ENCODE measurements around the gene DPYSL4.

Gene DPYSL4

GRCh38 chr10:132248455-132249225 is 61.9 kb downstream of the DPYSL4 start:
- Histone ChIP-seq H3K9ac (no peak overlapping the region), H3K9me3 (replicated peaks in 1 of 11) (no peaks in the 10 kb centered on the region), H4K20me1 (peaks cover 0 to 78% (median 7%) of the 10 kb centered on the region in 11 experiments; a peak in 9 of 22 replicates), H3K4me2 (peak overlapping the region in 1 of 11 experiments; percentile 40; a peak in 3 of 22 replicates), H3K27me3 (no peaks in the 10 kb centered on the region), H3K27ac (no peak overlapping the region), H3K4me1 (peaks cover 9 to 52% (median 26%) of the 10 kb centered on the region in 10 experiments; a peak in 19 of 20 replicates), H3K36me3 (no peaks in the 10 kb centered on the region), H3K4me3 (no peak overlapping the region)
- no peak for TF ChIP-seq Cebpa-rat (IDR thresholded peaks at IDR 0.05)

DNA sequence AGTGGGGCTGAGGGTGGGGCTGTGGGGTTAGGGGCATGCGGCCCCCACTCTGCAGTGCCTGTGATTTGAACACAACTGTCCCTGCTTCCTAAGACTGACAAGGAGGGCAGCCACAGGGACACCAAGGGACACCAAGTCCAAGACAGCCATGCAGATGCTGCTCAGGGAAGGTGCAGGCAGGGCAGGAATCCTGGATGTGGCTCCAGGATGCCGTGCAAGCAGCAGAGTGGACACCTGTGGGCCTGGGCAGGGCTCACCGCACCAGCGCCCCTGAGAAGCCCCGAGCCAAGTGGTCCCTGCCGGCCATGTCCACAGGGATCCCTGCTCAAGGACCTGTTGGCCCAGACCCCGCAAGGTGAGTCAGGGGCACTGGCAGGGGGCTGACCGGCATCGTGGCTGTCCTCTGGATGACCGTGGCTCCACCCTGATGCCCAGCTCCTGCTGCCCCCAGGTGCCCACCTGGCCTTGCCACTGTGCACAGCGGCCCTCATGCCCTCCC is 62.5 kb downstream of the DPYSL4 start:
- Histone ChIP-seq H3K4me1 (peaks cover 9 to 46% (median 24%) of the 10 kb centered on the region in 10 experiments; a peak in 19 of 20 replicates), H3K4me2 (peak overlapping the region in 10 of 11 experiments; percentile 44 to 83 (median 75); a peak in 20 of 22 replicates), H3K9ac (no peak overlapping the region), H3K27ac (no peak overlapping the region), H3K36me3 (no peaks in the 10 kb centered on the region), H3K27me3 (no peaks in the 10 kb centered on the region), H3K4me3 (no peak overlapping the region), H3K9me3 (replicated peaks in 1 of 11) (no peaks in the 10 kb centered on the region), H4K20me1 (peaks cover 0 to 71% (median 6%) of the 10 kb centered on the region in 11 experiments; a peak in 9 of 22 replicates)
- TF ChIP-seq Cebpa-rat (IDR thresholded peaks at IDR 0.05), result no peak

DNA sequence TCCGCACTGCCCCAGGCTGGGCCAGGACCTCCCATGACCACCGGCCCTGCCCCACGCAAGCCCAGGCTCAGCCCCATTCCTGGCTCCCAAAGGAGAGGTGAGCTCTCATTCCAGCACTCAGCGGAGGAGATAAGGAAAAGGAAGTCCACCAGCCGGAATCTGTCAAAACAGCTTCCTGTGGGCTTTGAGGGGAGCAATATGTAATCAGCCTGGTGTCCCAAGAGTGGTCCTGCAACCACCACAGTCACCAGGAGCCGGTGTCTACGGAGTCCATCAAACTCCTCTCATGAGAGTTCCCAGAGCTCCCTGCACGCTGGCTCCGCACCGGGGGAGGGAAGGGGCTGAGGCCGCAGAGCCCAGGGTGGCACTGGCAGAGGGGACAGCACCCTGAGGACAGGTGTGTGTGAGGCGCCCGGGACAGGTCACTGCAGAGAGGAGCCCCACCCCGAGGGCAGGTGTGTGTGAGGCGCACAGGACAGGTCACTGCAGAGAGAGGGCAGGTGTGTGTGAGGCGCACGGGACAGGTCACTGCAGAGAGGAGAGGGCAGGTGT is 63.2 kb downstream of the DPYSL4 start:
- H3K4me2 ChIP-seq, result peak overlapping the region; percentile 37 to 83 (median 74); a peak in 21 of 22 replicates
- H3K27ac ChIP-seq, result no peak overlapping the region
- H4K20me1 ChIP-seq, result peaks cover 0 to 65% (median 6%) of the 10 kb centered on the region in 11 experiments; a peak in 8 of 22 replicates
- no peaks in the 10 kb centered on the region for H3K36me3 ChIP-seq
- H3K9me3 ChIP-seq (replicated peaks in 1 of 11), result no peaks in the 10 kb centered on the region
- TF ChIP-seq Cebpa-rat (IDR thresholded peaks at IDR 0.05), result no peak
- H3K4me1 ChIP-seq, result peaks cover 10 to 44% (median 26%) of the 10 kb centered on the region in 10 experiments; a peak in 19 of 20 replicates
- no peak overlapping the region; a peak in 1 of 22 replicates for H3K9ac ChIP-seq
- H3K4me3 ChIP-seq, result no peak overlapping the region
- no peaks in the 10 kb centered on the region for H3K27me3 ChIP-seq

DNA sequence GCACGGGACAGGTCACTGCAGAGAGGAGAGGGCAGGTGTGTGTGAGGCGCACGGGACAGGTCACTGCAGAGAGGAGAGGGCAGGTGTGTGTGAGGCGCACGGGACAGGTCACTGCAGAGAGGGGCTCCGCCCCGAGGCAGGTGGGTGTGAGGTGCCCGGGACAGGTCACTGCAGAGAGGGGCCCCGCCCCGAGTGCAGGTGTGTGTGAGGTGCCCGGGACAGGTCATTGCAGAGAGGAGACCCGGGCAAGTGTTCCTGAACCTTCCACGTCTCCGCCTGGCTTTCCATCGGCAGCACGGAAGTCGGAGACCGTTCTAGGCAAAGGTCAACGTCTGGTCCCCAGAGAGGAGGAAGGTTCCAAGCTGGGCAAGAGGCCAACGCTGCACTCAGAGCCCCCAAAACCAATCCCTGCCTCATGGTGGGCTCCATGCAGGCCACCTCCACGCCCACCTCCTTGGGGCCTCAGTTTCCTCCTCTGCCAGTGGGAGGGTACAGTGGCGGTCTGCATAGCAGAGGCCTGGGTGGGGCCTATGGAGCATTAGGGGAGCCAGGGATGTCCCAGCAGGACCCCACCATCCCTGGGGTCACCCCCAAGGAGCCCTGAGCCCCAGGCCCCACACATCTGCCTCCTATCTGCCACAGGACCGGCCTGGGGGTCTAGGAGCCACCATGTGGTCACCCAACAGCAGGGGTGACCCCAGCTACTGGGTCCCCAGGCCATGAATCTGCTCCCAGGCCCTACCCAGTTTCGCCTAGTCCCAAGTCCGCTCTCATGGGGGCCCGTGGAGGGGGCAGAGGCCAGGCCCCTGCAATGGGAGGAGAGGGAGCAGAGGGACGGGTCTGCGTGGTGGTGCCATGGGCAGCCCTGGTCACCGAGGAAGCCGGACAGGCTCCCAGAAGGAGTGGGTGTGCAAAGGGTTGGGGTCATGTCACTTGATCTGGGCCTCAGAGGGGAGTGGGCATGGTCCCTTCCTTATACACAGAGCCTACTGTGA is 64.0 kb downstream of the DPYSL4 start:
- Histone ChIP-seq H3K27ac (no peak overlapping the region), H3K4me2 (peak overlapping the region in 7 of 11 experiments; percentile 69 to 81 (median 76); a peak in 9 of 22 replicates), H3K4me3 (no peak overlapping the region), H3K9me3 (replicated peaks in 1 of 11) (no peaks in the 10 kb centered on the region), H3K36me3 (no peaks in the 10 kb centered on the region), H3K4me1 (peaks cover 19 to 52% (median 35%) of the 10 kb centered on the region in 10 experiments), H3K9ac (no peak overlapping the region), H4K20me1 (peaks cover 0 to 66% (median 7%) of the 10 kb centered on the region in 11 experiments; a peak in 9 of 22 replicates), H3K27me3 (0 out of 22 replicates have a peak, but pooled peaks cover 0 to under 1% (median 0%) of the 10 kb centered on the region in 11 experiments)
- TF ChIP-seq Cebpa-rat (IDR thresholded peaks at IDR 0.05), result no peak

- Histone ChIP-seq H3K27ac (no peak overlapping the region), H3K4me1 (peaks cover 26 to 57% (median 41%) of the 10 kb centered on the region in 10 experiments)
Measured at GRCh38 chr10:132251928-132252327, 65.2 kb downstream of the DPYSL4 start.

DNA sequence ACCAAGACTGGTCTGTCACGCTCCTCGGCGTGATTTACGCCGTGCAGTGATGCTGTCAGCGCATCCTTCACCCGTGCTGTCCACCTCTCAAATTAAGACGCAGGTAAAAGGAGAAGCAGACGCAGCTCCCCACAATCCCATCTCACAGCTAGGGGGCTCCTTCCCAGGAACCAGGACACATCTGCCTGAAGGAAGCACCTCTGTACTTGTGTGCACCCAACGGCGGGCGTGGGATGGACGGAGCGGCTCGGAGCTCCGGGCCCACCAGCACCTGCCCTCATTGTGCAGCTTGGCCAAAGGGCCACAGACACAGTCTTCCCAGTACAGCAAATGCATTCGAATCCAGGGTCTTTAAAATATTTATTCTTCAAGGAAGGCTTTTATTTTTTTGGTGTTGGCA is 65.7 kb downstream of the DPYSL4 start:
- 0 out of 22 replicates have a peak, but pooled peaks cover 0 to 4% (median 0%) of the 10 kb centered on the region in 11 experiments for H3K27me3 ChIP-seq
- H3K4me2 ChIP-seq, result no peak overlapping the region
- TF ChIP-seq Cebpa-rat (IDR thresholded peaks at IDR 0.05), result no peak
- peaks cover 0 to 67% (median 7%) of the 10 kb centered on the region in 11 experiments; a peak in 8 of 22 replicates for H4K20me1 ChIP-seq
- no peak overlapping the region for H3K9ac ChIP-seq
- peaks cover 31 to 56% (median 46%) of the 10 kb centered on the region in 10 experiments for H3K4me1 ChIP-seq
- no peak overlapping the region for H3K27ac ChIP-seq
- no peaks in the 10 kb centered on the region for H3K36me3 ChIP-seq
- H3K9me3 ChIP-seq (replicated peaks in 1 of 11), result no peaks in the 10 kb centered on the region
- no peak overlapping the region for H3K4me3 ChIP-seq

More at GRCh38 chr10:132251928-132252327, 65.2 kb downstream of the DPYSL4 start:
- peaks cover 0 to 68% (median 7%) of the 10 kb centered on the region in 11 experiments; a peak in 8 of 22 replicates for H4K20me1 ChIP-seq
- no peak overlapping the region for H3K4me3 ChIP-seq
- H3K27me3 ChIP-seq, result 0 out of 22 replicates have a peak, but pooled peaks cover 0 to 4% (median 0%) of the 10 kb centered on the region in 11 experiments
- no peak for TF ChIP-seq Cebpa-rat (IDR thresholded peaks at IDR 0.05)
- no peak overlapping the region for H3K4me2 ChIP-seq
- no peaks in the 10 kb centered on the region for H3K36me3 ChIP-seq
- no peaks in the 10 kb centered on the region for H3K9me3 ChIP-seq (replicated peaks in 1 of 11)
- H3K9ac ChIP-seq, result no peak overlapping the region

- Histone ChIP-seq H3K9ac (no peak overlapping the region), H3K4me2 (no peak overlapping the region), H3K27ac (no peak overlapping the region), H4K20me1 (peaks cover 0 to 66% (median 4%) of the 10 kb centered on the region in 11 experiments; a peak in 9 of 22 replicates), H3K36me3 (no peaks in the 10 kb centered on the region), H3K27me3 (0 out of 22 replicates have a peak, but pooled peaks cover 0 to 4% (median 0%) of the 10 kb centered on the region in 11 experiments), H3K4me3 (no peak overlapping the region), H3K4me1 (peaks cover 32 to 53% (median 45%) of the 10 kb centered on the region in 10 experiments), H3K9me3 (replicated peaks in 1 of 11) (no peaks in the 10 kb centered on the region)
- no peak for TF ChIP-seq Cebpa-rat (IDR thresholded peaks at IDR 0.05)
Measured at GRCh38 chr10:132253092-132253687, 66.4 kb downstream of the DPYSL4 start.

GRCh38 chr10:132254841-132255240 is 68.1 kb downstream of the DPYSL4 start:
- H3K4me1 ChIP-seq, result peaks cover 25 to 45% (median 35%) of the 10 kb centered on the region in 10 experiments
- H3K4me3 ChIP-seq, result no peak overlapping the region
- peak overlapping the region; percentile 58 to 90 (median 77) for H3K4me2 ChIP-seq
- H3K9ac ChIP-seq, result no peak overlapping the region
- H4K20me1 ChIP-seq, result peaks cover 0 to 58% (median 0%) of the 10 kb centered on the region in 11 experiments; a peak in 9 of 22 replicates
- H3K27me3 ChIP-seq, result 0 out of 22 replicates have a peak, but pooled peaks cover 0 to 4% (median 0%) of the 10 kb centered on the region in 11 experiments
- no peaks in the 10 kb centered on the region for H3K9me3 ChIP-seq (replicated peaks in 1 of 11)
- H3K36me3 ChIP-seq, result no peaks in the 10 kb centered on the region
- H3K27ac ChIP-seq, result no peak overlapping the region
- no peak for TF ChIP-seq Cebpa-rat (IDR thresholded peaks at IDR 0.05)

All from BLaER1 treated with 17β-estradiol and CSF1 and Interleukin-3, amounts not matched to agents 10 nM and 100 nM (cell line).